Neural crest cell (in vitro differentiated cells): ENCODE measurements around the gene ERC1. TPM values are rescaled to one million over a fixed set of nuclear protein-coding genes. Genes with fewer than 3 reads are reported as not detected.

Experiments used
- DNase-seq: peaks from one replicate; pipeline ENCODE4 v3.0.0; 2021; ENCODE audit warnings: low read depth, mixed read lengths, low spot score
- H3K27ac Mint-ChIP-seq: one replicate; pipeline ENCODE4 v1.8.0; 2021; ENCODE audit warnings: mild to moderate bottlenecking, mixed read lengths; ENCODE audit not compliant: unreplicated experiment
- H3K27me3 Mint-ChIP-seq: 2 replicates; pipeline ENCODE4 v1.8.0; 2021; ENCODE audit warnings: low read depth, mild to moderate bottlenecking, mixed read lengths
- H3K36me3 Mint-ChIP-seq: 2 replicates; pipeline ENCODE4 v1.8.0; 2021; ENCODE audit warnings: low read depth, mild to moderate bottlenecking, mixed read lengths
- H3K4me1 Mint-ChIP-seq: 2 replicates; pipeline ENCODE4 v1.8.0; 2021; ENCODE audit warnings: mixed read lengths
- H3K4me3 Mint-ChIP-seq: one replicate; pipeline ENCODE4 v1.8.0; 2021; ENCODE audit warnings: mild to moderate bottlenecking, mixed read lengths
- H3K9me3 Mint-ChIP-seq: 2 replicates; pipeline ENCODE4 v1.8.0; 2021; ENCODE audit warnings: mixed read lengths
- total RNA-seq: library from RNA; stranded (reverse); gene quantifications from 2 replicates; pipeline ENCODE4 v1.2.1, GENCODE V29; 2021
- TF ChIP-seq, protein P1 (sequence below): fragments of 200-600 bp; sonication (generic); conservative IDR thresholded peaks from 2 replicates; pipeline ENCODE4 v1.5.0; 2021; ENCODE audit warnings: antibody characterized with exemption, mild to moderate bottlenecking

ERC1 gene
- total RNA-seq, 1 donor from 2014 or later: 38.9 TPM

DNA sequence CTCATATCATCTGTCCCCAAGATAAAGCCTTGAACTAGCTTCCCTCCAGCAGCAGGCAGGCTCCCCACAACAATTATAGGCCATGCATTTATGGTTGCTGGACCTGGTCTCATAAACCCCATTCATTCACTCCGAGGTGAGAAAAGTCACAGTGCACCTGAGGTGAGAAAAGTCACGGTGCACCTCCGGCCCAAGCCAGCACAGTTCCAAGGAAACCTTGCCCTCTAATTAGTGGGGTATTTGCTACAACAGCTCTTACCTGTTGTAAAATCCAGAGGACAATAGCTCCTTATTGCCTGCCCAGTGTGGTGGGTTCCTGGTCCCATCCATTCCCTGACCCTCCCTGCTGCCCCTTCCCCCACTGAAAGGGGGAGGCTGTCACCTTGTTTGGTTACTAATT lies 537.8 kb downstream of the ERC1 start:
- no peaks in the 10 kb centered on the region for H3K9me3 Mint-ChIP-seq
- TF ChIP-seq, protein P1, sequence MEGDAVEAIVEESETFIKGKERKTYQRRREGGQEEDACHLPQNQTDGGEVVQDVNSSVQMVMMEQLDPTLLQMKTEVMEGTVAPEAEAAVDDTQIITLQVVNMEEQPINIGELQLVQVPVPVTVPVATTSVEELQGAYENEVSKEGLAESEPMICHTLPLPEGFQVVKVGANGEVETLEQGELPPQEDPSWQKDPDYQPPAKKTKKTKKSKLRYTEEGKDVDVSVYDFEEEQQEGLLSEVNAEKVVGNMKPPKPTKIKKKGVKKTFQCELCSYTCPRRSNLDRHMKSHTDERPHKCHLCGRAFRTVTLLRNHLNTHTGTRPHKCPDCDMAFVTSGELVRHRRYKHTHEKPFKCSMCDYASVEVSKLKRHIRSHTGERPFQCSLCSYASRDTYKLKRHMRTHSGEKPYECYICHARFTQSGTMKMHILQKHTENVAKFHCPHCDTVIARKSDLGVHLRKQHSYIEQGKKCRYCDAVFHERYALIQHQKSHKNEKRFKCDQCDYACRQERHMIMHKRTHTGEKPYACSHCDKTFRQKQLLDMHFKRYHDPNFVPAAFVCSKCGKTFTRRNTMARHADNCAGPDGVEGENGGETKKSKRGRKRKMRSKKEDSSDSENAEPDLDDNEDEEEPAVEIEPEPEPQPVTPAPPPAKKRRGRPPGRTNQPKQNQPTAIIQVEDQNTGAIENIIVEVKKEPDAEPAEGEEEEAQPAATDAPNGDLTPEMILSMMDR: no peak
- peak overlapping the region; percentile 98 for H3K4me3 Mint-ChIP-seq
- no peaks in the 10 kb centered on the region for H3K36me3 Mint-ChIP-seq
- H3K27me3 Mint-ChIP-seq: peaks cover 51% of the 10 kb centered on the region
- peaks cover 32% of the 10 kb centered on the region for H3K4me1 Mint-ChIP-seq
- no peak for DNase-seq
- no peak overlapping the region for H3K27ac Mint-ChIP-seq

DNA sequence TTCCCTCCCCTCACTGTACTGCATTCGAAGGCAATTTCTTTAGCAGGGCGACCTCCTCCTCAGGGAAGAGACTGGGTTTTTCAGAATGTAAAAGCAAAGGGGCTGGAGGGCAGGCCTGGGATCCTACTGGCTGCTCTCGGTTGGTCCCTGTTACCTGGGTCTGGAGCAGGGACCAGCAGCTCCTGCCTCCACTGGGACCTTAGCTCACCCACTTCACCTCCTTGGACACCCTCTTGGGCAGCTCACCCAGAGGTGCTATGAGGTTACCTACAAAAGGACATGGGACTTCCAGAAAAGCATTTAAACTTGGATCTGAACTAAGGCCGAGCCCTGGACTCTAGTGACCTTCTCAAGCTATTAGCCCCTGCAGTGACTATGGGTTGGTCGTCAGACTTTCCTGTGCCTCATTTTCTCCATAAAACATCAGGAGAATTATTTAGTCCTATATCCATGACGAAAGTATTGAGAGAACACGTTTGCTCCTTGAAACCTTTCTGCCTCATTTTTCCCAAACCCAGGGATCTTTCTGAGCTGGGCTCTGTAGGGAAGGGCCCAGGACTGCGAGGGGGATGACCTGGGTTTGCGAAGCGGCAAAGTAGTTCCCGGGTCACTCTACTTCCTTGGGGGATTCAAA lies 538.3 kb downstream of the ERC1 start:
- Mint-ChIP-seq H3K36me3 (no peaks in the 10 kb centered on the region), H3K4me1 (peaks cover 31% of the 10 kb centered on the region), H3K4me3 (peak overlapping the region; percentile 98), H3K27me3 (peaks cover 53% of the 10 kb centered on the region), H3K27ac (no peak overlapping the region), H3K9me3 (no peaks in the 10 kb centered on the region)
- TF ChIP-seq, protein P1: no peak
- no peak for DNase-seq

DNA sequence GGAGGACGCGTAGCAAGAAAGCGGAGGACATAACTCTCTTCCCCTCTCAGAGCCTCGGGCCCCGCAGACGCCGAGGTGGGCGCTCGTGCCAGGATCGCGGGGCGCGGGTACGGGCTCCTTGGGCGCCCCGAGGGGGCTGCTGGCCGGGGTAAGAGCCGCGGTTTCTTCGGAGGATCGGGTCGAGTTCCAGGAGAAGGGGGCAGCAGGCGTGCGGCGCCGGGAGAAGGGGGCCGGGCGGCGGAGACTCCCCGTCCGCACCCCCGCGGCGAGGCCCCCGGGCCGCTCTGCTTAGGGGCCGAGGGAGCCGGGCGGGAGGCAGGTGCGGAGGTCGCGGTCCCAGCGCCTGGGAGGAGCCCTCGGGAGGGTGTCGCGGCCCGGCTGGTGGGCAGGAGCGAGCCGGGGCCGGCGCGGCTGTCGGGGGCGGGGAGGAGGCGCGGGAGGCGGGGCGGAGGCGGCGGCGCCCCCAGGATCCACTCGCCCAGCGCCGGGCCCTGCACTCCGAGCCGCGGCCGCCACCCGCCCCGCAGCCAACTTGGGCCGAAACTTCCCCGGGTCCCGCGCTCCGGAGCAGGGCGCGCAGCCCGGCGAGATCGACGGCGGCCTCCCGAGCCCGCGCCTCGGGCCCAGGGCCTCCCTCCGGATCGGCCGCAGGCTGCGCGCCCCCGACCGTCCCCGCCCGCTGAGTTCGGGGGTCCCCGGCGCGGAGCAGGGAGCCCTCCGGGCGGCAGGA lies 539.0 kb downstream of the ERC1 start:
- Mint-ChIP-seq H3K4me3 (peak overlapping the region; percentile 98), H3K27me3 (peaks cover 53% of the 10 kb centered on the region), H3K36me3 (no peaks in the 10 kb centered on the region), H3K4me1 (peaks cover 31% of the 10 kb centered on the region), H3K9me3 (no peaks in the 10 kb centered on the region), H3K27ac (no peak overlapping the region)
- DNase-seq: peak; percentile 33
- TF ChIP-seq, protein P1: no peak

DNA sequence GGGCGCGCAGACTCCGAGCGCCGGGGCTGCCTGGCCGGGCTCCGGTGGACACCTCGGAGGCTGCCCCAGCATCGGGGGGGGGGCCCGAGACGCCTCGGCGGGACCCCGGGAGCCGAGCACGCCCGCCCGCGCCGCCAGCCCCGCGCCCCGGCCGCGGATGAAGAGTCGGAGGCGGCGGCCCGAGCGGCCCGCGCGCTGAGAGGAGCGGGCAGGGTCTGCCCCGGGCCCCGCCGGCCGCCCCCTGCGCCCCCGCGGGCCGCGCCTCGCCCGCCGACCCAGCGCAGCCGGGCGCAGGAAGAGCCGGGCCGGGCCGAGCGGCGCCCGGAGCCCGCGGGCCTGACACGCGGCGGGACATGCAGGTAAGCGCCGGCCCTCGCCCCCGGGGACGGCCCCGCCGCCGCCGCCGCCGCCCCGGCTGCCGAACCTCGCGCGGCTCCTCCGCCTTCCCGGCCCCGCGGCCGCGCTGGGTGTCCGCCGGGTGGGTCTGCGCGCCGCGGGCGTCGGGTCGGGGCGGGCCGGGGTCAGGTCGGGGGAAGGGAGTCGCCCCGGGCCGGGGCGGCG lies 539.6 kb downstream of the ERC1 start:
- DNase-seq: no peak
- Mint-ChIP-seq H3K4me3 (peak overlapping the region; percentile 86), H3K4me1 (peaks cover 31% of the 10 kb centered on the region), H3K27ac (no peak overlapping the region), H3K9me3 (no peaks in the 10 kb centered on the region), H3K27me3 (peaks cover 52% of the 10 kb centered on the region), H3K36me3 (no peaks in the 10 kb centered on the region)
- TF ChIP-seq, protein P1: no peak

GRCh38 chr12:1531153-1531653 lies 540.2 kb downstream of the ERC1 start:
- DNase-seq: no peak
- H3K4me1 Mint-ChIP-seq: peaks cover 31% of the 10 kb centered on the region

More at GRCh38 chr12:1531153-1531653, 540.2 kb downstream of the ERC1 start:
- Mint-ChIP-seq H3K27me3 (peaks cover 49% of the 10 kb centered on the region), H3K36me3 (no peaks in the 10 kb centered on the region), H3K27ac (no peak overlapping the region), H3K9me3 (no peaks in the 10 kb centered on the region), H3K4me3 (peak overlapping the region; percentile 86)
- TF ChIP-seq, protein P1: no peak
